Measurements from ENCODE around the gene GADD45GIP1.

Gene GADD45GIP1

DNA sequence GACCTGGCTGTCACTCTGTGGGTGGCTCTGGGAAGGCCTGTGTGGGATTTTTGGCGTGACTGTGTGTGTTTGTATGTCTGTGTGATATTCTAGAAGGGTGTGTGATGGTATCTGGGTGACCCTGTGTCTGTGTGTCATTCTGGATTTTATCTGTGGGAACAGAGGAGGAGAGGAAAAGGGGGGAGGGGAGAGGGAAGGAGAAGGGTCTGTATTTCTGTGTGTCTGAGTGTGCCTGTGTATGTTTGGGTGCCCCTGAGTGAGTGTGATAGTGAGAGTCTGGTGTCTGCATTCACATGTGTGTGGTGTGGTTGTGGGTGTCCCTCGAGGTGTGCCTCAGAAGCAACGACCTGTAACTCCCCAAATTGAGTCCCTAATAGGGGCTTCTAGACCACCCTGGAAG lies 30.2 kb upstream of the GADD45GIP1 start:
- H3K4me3 ChIP-seq (ENCODE audit: low read length) = no peak overlapping the region
- DNase-seq (ENCODE audit: low read depth) = no peak
- TF ChIP-seq, protein P1, sequence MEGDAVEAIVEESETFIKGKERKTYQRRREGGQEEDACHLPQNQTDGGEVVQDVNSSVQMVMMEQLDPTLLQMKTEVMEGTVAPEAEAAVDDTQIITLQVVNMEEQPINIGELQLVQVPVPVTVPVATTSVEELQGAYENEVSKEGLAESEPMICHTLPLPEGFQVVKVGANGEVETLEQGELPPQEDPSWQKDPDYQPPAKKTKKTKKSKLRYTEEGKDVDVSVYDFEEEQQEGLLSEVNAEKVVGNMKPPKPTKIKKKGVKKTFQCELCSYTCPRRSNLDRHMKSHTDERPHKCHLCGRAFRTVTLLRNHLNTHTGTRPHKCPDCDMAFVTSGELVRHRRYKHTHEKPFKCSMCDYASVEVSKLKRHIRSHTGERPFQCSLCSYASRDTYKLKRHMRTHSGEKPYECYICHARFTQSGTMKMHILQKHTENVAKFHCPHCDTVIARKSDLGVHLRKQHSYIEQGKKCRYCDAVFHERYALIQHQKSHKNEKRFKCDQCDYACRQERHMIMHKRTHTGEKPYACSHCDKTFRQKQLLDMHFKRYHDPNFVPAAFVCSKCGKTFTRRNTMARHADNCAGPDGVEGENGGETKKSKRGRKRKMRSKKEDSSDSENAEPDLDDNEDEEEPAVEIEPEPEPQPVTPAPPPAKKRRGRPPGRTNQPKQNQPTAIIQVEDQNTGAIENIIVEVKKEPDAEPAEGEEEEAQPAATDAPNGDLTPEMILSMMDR (conservative IDR thresholded peaks at IDR 0.05; ENCODE audit: low read depth, low read length) = no peak

- TF ChIP-seq, protein P1 (conservative IDR thresholded peaks at IDR 0.05; ENCODE audit: low read depth, low read length) = no peak
- no peak overlapping the region for H3K4me3 ChIP-seq (ENCODE audit: low read length)
- DNase-seq (ENCODE audit: low read depth) = no peak
Observed at GRCh38 chr19:12986726-12987125, 29.7 kb upstream of the GADD45GIP1 start.

DNA sequence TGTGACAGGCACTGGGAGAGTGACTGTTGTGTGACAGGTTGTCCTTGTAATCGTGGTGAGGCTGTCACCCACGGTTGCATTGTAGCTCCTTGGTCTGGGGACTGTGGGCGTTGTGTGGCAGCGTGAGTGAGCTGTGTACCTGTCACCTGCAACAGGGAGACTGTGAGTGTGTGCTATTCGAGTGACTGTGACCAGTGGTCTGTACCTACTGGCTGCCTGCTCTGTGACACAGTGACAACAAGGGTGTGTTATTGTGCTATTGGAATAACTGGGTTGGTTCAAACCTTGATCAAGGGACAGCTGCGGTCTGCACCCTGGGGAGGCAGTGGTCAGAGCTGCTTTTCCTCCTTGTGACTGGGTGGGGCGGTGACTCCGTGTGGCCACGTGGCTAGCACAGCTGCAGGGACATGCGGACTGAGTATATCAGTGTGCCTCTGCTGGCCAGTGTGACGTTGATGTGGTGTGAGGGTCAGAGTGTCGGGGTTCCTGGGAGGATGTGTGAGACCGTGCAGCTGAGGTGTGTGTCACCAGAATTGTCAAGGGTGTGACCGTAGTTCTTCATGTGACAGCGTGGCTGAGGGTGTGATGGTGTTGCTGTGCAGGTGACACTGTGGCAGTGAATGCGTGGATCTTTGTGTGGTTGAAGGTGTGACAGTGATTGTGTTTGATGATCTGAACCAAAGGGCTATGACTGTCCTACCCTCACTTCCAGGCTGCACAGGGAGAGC lies 28.2 kb upstream of the GADD45GIP1 start:
- H3K4me3 ChIP-seq (ENCODE audit: low read length) = no peak overlapping the region
- DNase-seq (ENCODE audit: low read depth) = no peak
- TF ChIP-seq, protein P1 (conservative IDR thresholded peaks at IDR 0.05; ENCODE audit: low read depth, low read length) = no peak

GRCh38 chr19:12984683-12985048 lies 27.6 kb upstream of the GADD45GIP1 start:
- no peak overlapping the region for H3K4me3 ChIP-seq (ENCODE audit: low read length)
- no peak for DNase-seq (ENCODE audit: low read depth)
- TF ChIP-seq, protein P1 (conservative IDR thresholded peaks at IDR 0.05; ENCODE audit: low read depth, low read length) = no peak

DNA sequence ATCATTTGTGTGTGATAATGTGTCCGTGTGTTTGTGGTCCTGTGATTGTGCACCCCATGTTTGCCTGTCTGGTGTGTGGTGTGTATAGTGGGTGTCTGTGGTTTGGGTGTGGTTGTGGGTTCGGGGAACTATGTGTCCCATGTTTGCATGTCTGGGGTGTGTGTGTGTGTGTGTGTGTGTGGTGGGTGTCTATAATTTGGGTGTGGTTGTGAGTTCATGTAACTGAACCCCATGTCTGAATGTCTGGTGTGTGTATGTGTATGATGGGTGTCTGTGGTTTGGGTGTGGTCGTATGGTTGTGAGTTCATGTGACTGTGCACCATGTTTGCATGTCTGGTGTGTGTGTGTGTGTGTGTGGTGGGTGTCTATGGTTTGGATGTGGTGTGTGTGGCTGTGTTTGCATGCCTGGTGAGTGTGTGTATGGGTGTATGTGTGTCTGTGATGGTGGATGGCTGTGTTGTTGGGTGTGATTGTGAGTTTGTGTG lies 27.2 kb upstream of the GADD45GIP1 start:
- TF ChIP-seq, protein P1 (conservative IDR thresholded peaks at IDR 0.05; ENCODE audit: low read depth, low read length) = no peak
- no peak overlapping the region for H3K4me3 ChIP-seq (ENCODE audit: low read length)
- DNase-seq (ENCODE audit: low read depth) = no peak

- peak overlapping the region; percentile 35 for H3K4me3 ChIP-seq (ENCODE audit: low read length)
- TF ChIP-seq, protein P1 (conservative IDR thresholded peaks at IDR 0.05; ENCODE audit: low read depth, low read length) = peak; percentile 76
- DNase-seq (ENCODE audit: low read depth) = no peak
Observed at GRCh38 chr19:12983542-12984142, 26.6 kb upstream of the GADD45GIP1 start.

DNA sequence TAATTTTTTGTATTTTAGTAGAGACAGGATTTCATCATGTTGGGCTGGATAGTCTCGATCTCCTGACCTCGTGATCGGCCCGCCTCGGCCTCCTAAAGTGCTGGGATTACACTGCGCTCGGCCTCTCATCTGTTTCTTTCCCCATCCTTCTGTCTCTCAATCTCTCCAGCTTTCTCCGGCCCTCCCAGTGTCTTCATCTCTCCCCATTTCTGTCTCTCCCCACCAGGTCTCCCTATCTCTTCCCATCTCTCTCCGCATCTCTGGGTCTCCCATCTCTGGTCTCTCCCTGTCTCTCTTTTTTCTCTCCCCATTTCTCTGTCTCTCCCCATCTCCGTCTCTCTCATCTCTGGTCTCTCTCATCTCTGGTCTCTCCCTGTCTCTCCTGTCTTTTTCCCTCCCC lies 26.1 kb upstream of the GADD45GIP1 start:
- TF ChIP-seq, protein P1 (conservative IDR thresholded peaks at IDR 0.05; ENCODE audit: low read depth, low read length) = no peak
- H3K4me3 ChIP-seq (ENCODE audit: low read length) = peak overlapping the region; percentile 35

More for the DNA sequence above, 26.1 kb upstream of the GADD45GIP1 start:
- DNase-seq (ENCODE audit: low read depth) = no peak
